H1 (cell line): ENCODE data around the gene TRIM9. TPM values are rescaled to one million over a fixed set of nuclear protein-coding genes. Genes with fewer than 3 reads are reported as not detected.

Source experiments
- CTCF ChIA-PET: fragments of 300-600 bp; sonication (Branson Sonifier 250); formaldehyde crosslinking; loops from one replicate; lab custom pipeline; 2021; ENCODE audit not compliant: partially characterized antibody; lab: Charles Lee
- POLR2A ChIA-PET: fragments of 300-600 bp; sonication (Branson Sonifier 250); formaldehyde crosslinking; loops from one replicate; lab custom pipeline; 2021; ENCODE audit warnings: inconsistent platforms; ENCODE audit not compliant: partially characterized antibody; lab: Charles Lee
- DNase-seq, 2 experiments: peaks; one replicate each; pipeline versions ENCODE4 v3.0.0 to v3.0.0-alpha.2; 2010 to 2022; ENCODE audit warnings: low spot score in 2 of 2, low read depth in 1 of 2, mixed read lengths in 1 of 2
- FAIRE-seq: peaks from 2 replicates; lab custom pipeline; 2011; peaks lifted over from hg19 to GRCh38; lab: Jason Lieb, UNC
- H2AFZ ChIP-seq: 2 replicates; pipeline ENCODE4 v1.8.1; 2012; ENCODE audit warnings: low read length, inconsistent platforms
- H2AK5ac ChIP-seq: 2 replicates; pipeline ENCODE4 v1.6.1; 2013; ENCODE audit warnings: low read depth, low read length
- H2BK120ac ChIP-seq: replicated peaks from 2 replicates; pipeline ENCODE3; 2013; ENCODE audit warnings: low read depth, low read length, inconsistent platforms
- H2BK12ac ChIP-seq: 2 replicates; pipeline ENCODE4 v1.6.1; 2013; ENCODE audit warnings: low read depth, low read length
- H2BK15ac ChIP-seq: 2 replicates; pipeline ENCODE4 v1.6.1; 2013; ENCODE audit warnings: low read length
- H2BK20ac ChIP-seq: 2 replicates; pipeline ENCODE4 v1.6.1; 2013; ENCODE audit warnings: low read length
- H2BK5ac ChIP-seq: 2 replicates; pipeline ENCODE4 v1.6.1; 2013; ENCODE audit warnings: low read depth, low read length
- H3K14ac ChIP-seq: 2 replicates; pipeline ENCODE4 v1.6.1; 2013; ENCODE audit warnings: inconsistent platforms; ENCODE audit not compliant: insufficient read length
- H3K18ac ChIP-seq: 2 replicates; pipeline ENCODE4 v1.6.1; 2013; ENCODE audit warnings: low read length; ENCODE audit errors: extremely low read depth
- H3K23ac ChIP-seq: 2 replicates; pipeline ENCODE4 v1.6.1; 2013; ENCODE audit warnings: inconsistent platforms; ENCODE audit not compliant: insufficient read length
- H3K23me2 ChIP-seq: 2 replicates; pipeline ENCODE4 v1.6.1; 2013; ENCODE audit warnings: low read depth, low read length
- H3K27ac ChIP-seq: 2 replicates; pipeline ENCODE4 v1.6.1; 2011; ENCODE audit warnings: low read depth, low read length, inconsistent platforms
- H3K27me3 ChIP-seq, 4 experiments: replicated peaks in 1 of 4; 1 replicate in 1 of 4; 2 replicates in 3 of 4; pipeline versions ENCODE4 v1.6.1 to v1.8.1; 2011 to 2013; ENCODE audit warnings: low read length in 3 of 4, mild to moderate bottlenecking in 3 of 4, inconsistent platforms in 2 of 4, mixed read lengths in 2 of 4, moderate library complexity in 1 of 4; ENCODE audit not compliant: control insufficient read depth in 3 of 4, insufficient read depth in 3 of 4; ENCODE audit errors: extremely low read depth in 1 of 4
- H3K36me3 ChIP-seq, 4 experiments: 2 replicates each; pipeline versions ENCODE4 v1.6.1 to v1.8.1; 2011 to 2013; ENCODE audit warnings: mild to moderate bottlenecking in 4 of 4, low read length in 3 of 4, moderate library complexity in 2 of 4, control low read depth in 1 of 4, inconsistent platforms in 1 of 4; ENCODE audit not compliant: insufficient read depth in 4 of 4, control insufficient read depth in 2 of 4
- H3K4ac ChIP-seq: replicated peaks from 2 replicates; pipeline ENCODE3; 2013; ENCODE audit warnings: low read length, low read depth, mixed read lengths, inconsistent platforms; ENCODE audit not compliant: insufficient read length
- H3K4me1 ChIP-seq, 4 experiments: replicated peaks in 1 of 4; 1 replicate in 1 of 4; 2 replicates in 3 of 4; pipeline versions ENCODE4 v1.6.1 to v1.8.1; 2011 to 2013; ENCODE audit warnings: low read length in 3 of 4, inconsistent platforms in 2 of 4, mixed read lengths in 1 of 4; ENCODE audit not compliant: insufficient read depth in 4 of 4, control insufficient read depth in 3 of 4
- H3K4me2 ChIP-seq, 2 experiments: 2 replicates each; pipeline versions ENCODE4 v1.6.1 to v1.8.1; 2011 to 2013; ENCODE audit warnings: low read depth in 2 of 2, low read length in 2 of 2, control low read depth in 1 of 2, inconsistent platforms in 1 of 2, mild to moderate bottlenecking in 1 of 2; ENCODE audit not compliant: insufficient read depth in 1 of 2
- H3K4me3 ChIP-seq, 4 experiments: fragments of 200-600, 300-600 bp in 1 of 4; sonication (generic), shearing (Covaris generic), sonication (Bioruptor Twin) in 1 of 4; 2 replicates each; pipeline versions ENCODE4 v1.5.1 to v1.8.1; 2011 to 2016; ENCODE audit warnings: low read length in 4 of 4, low read depth in 3 of 4, control low read depth in 2 of 4, inconsistent platforms in 2 of 4, mild to moderate bottlenecking in 2 of 4, mixed read lengths in 1 of 4, moderate library complexity in 1 of 4; ENCODE audit not compliant: insufficient read depth in 2 of 4; ENCODE audit errors: extremely low read depth in 1 of 4
- H3K56ac ChIP-seq: replicated peaks from 2 replicates; pipeline ENCODE3; 2013; ENCODE audit warnings: low read depth, mild to moderate bottlenecking, mixed read lengths, low read length, inconsistent platforms; ENCODE audit not compliant: insufficient read length
- H3K79me1 ChIP-seq: 2 replicates; pipeline ENCODE4 v1.6.1; 2013; ENCODE audit warnings: low read depth, low read length, control low read depth
- H3K79me2 ChIP-seq, 2 experiments: 2 replicates each; pipeline versions ENCODE4 v1.6.1 to v1.8.1; 2012 to 2013; ENCODE audit warnings: low read length in 2 of 2, mild to moderate bottlenecking in 2 of 2, inconsistent platforms in 1 of 2; ENCODE audit not compliant: insufficient read depth in 2 of 2, control insufficient read depth in 1 of 2
- H3K9ac ChIP-seq, 4 experiments: replicated peaks in 1 of 4; 1 replicate in 1 of 4; 2 replicates in 3 of 4; pipeline versions ENCODE4 v1.6.1 to v1.8.1; 2011 to 2013; ENCODE audit warnings: low read depth in 3 of 4, low read length in 3 of 4, control low read depth in 2 of 4, mild to moderate bottlenecking in 2 of 4, moderate library complexity in 2 of 4, inconsistent platforms in 1 of 4; ENCODE audit errors: extremely low read depth in 1 of 4
- H3K9me3 ChIP-seq, 2 experiments: 2 replicates each; pipeline versions ENCODE4 v1.6.1 to v1.8.1; 2012 to 2013; ENCODE audit warnings: mild to moderate bottlenecking in 2 of 2, moderate library complexity in 2 of 2, control low read depth in 1 of 2, inconsistent platforms in 1 of 2, low read depth in 1 of 2, low read length in 1 of 2, mixed read lengths in 1 of 2; ENCODE audit not compliant: insufficient read depth in 2 of 2
- H4K20me1 ChIP-seq, 2 experiments: replicated peaks in 1 of 2; 2 replicates each; pipeline versions ENCODE3 to v1.8.1; 2011 to 2013; ENCODE audit warnings: inconsistent platforms in 2 of 2, low read length in 2 of 2, mild to moderate bottlenecking in 1 of 2; ENCODE audit not compliant: insufficient read depth in 2 of 2, control insufficient read depth in 1 of 2
- H4K5ac ChIP-seq: 2 replicates; pipeline ENCODE4 v1.6.1; 2013; ENCODE audit warnings: low read length, low read depth, mixed read lengths, inconsistent platforms; ENCODE audit not compliant: insufficient read length
- H4K8ac ChIP-seq: 2 replicates; pipeline ENCODE4 v1.8.0; 2013; ENCODE audit warnings: mild to moderate bottlenecking, moderate library complexity, low read length, inconsistent platforms; ENCODE audit not compliant: insufficient read depth; ENCODE audit errors: extremely low read depth
- H4K91ac ChIP-seq: replicated peaks from 2 replicates; pipeline ENCODE3; 2013; ENCODE audit warnings: low read length, mixed read lengths, inconsistent platforms; ENCODE audit not compliant: insufficient read length
- GABPA ChIP-seq: IDR thresholded peaks from 2 replicates; pipeline ENCODE4 v1.6.1; 2011; ENCODE audit warnings: mild to moderate bottlenecking, low read length, moderate library complexity, borderline replicate concordance; ENCODE audit not compliant: insufficient read depth
- HDAC2 ChIP-seq, 2 experiments: fragments of 300-600 bp in 1 of 2; sonication (generic) in 1 of 2; IDR thresholded peaks; 2 replicates each; pipeline ENCODE4 v1.6.1; 2011 to 2012; ENCODE audit warnings: low read depth in 2 of 2, low read length in 2 of 2, mild to moderate bottlenecking in 2 of 2, moderate library complexity in 2 of 2, borderline replicate concordance in 1 of 2, inconsistent platforms in 1 of 2
- KDM5A ChIP-seq: fragments of 200-600 bp; IDR thresholded peaks from 2 replicates; pipeline ENCODE4 v1.7.1; 2012; ENCODE audit warnings: mild to moderate bottlenecking, low read length, inconsistent platforms, mixed read lengths
- RXRA ChIP-seq: IDR thresholded peaks from 2 replicates; pipeline ENCODE4 v1.6.1; 2011; ENCODE audit warnings: low read depth, mild to moderate bottlenecking, low read length, moderate library complexity; ENCODE audit not compliant: insufficient read depth
- SIN3A ChIP-seq, 2 experiments: IDR thresholded peaks in 1 of 2; conservative IDR thresholded peaks in 1 of 2; 2 replicates each; pipeline ENCODE4 v1.6.1; 2011 to 2012; ENCODE audit warnings: low read length in 2 of 2, improper control_type of control experiment in 1 of 2, low read depth in 1 of 2, mild to moderate bottlenecking in 1 of 2
- TAF1 ChIP-seq: IDR thresholded peaks from 2 replicates; pipeline ENCODE4 v1.6.1; 2011; ENCODE audit warnings: mild to moderate bottlenecking, low read depth, low read length
- ZNF274 ChIP-seq: IDR thresholded peaks from 2 replicates; pipeline ENCODE4 v1.7.0; 2012; ENCODE audit warnings: low read length, borderline replicate concordance; ENCODE audit errors: extremely low read depth
- WGBS, 2 experiments: shearing (Covaris generic) in 1 of 2; methylation state at CpG; one replicate each; pipeline versions ENCODE4 v1.1.6 to v1.1.7; 2013 to 2015; ENCODE audit warnings: low lambda C conversion rate in 2 of 2, mixed read lengths in 2 of 2, inconsistent platforms in 1 of 2, low coverage in 1 of 2, missing lambda C conversion rate in 1 of 2; ENCODE audit not compliant: insufficient replicate concordance in 2 of 2, insufficient coverage in 1 of 2, insufficient read length in 1 of 2; ENCODE audit errors: extremely low coverage in 1 of 2, missing lambda C conversion rate in 1 of 2; 5-methylcytosine and 5-hydroxymethylcytosine counted together
- polyA plus RNA-seq, 7 experiments: library from polyadenylated mRNA; depleted of rRNA in 3 of 7; stranded (reverse) in 5 of 7; unstranded in 2 of 7; fragments of >200 nt in 5 of 7; fragments of 200-250 nt in 2 of 7; gene quantifications; 1 replicate in 5 of 7; 2 replicates in 1 of 7; 4 replicates in 1 of 7; pipeline versions ENCODE4 v1.2.1 to v1.2.3, GENCODE V29; 2011 to 2013; ENCODE audit warnings: missing spikeins in 2 of 7, mixed read lengths in 2 of 7
- total RNA-seq: library from RNA; stranded (reverse); fragmentation: NEBNext Ultra II Directional; extraction: Animal tissue kit (Norgen Biotek cat#: 25700); gene quantifications from 2 replicates; pipeline ENCODE4 v1.2.1, GENCODE V29; 2021
- TF ChIP-seq, protein P1 (sequence below): IDR thresholded peaks from 2 replicates; pipeline ENCODE4 v1.6.1; 2011; ENCODE audit warnings: low read length, improper control_type of control experiment

TRIM9 gene
- total and polyA plus RNA-seq, 2 of the 8 experiments (the other 6 are each of a cell fraction or from before 2014, with no cell fraction given) = 2.7 to 5.4 TPM

DNA sequence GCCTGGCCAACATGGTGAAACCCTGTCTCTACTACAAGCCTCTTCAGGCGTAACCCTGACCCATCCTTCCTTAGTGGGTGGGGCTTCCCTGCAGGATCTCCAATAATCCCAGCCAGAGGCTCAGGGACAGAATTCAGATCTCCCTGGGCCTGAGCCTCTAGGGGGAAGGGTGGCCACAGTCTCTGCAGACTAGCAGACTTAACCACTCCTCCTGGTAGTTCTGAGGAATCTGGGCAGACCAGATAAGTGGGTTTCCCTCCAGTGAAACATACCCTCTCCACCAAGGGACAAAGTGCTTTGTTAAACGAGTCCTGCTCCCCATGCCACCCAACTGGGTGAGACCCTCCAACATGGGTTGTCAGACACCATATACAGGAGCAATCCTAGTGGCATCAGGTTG is 36.6 kb upstream of the TRIM9 start:
- Histone ChIP-seq H4K20me1 (no peaks in the 10 kb centered on the region), H3K36me3 (no peaks in the 10 kb centered on the region), H2BK20ac (no peak overlapping the region), H4K5ac (no peak overlapping the region), H3K56ac (no peak overlapping the region), H3K27ac (no peak overlapping the region), H3K79me1 (no peaks in the 10 kb centered on the region), H3K14ac (no peak overlapping the region), H4K91ac (no peak overlapping the region), H3K4ac (no peak overlapping the region), H2BK15ac (no peak overlapping the region), H4K8ac (no peak overlapping the region), H2BK12ac (no peak overlapping the region), H3K27me3 (no peaks in the 10 kb centered on the region), H2AFZ (no peak overlapping the region), H3K23me2 (no peaks in the 10 kb centered on the region), H3K4me1 (no peaks in the 10 kb centered on the region), H2BK120ac (no peak overlapping the region), H3K18ac (no peak overlapping the region), H2BK5ac (no peak overlapping the region), H3K4me3 (no peak overlapping the region), H3K23ac (no peak overlapping the region), H2AK5ac (no peak overlapping the region), H3K79me2 (no peaks in the 10 kb centered on the region), H3K4me2 (no peak overlapping the region), H3K9ac (no peak overlapping the region), H3K9me3 (no peaks in the 10 kb centered on the region)
- 85% methylated on average over 2 of the region's 2 CpGs; no CpG with 5 or more reads in 1 of the 2 experiments for WGBS, 2 experiments
- POLR2A ChIA-PET = no interaction called here
- TF ChIP-seq RXRA (no peak), ZNF274 (no peak), KDM5A (no peak), HDAC2 (IDR thresholded peaks at IDR 0.05; ENCODE audit: borderline replicate concordance in 1 of 2, low read depth in 2 of 2, low read length in 2 of 2) (no peak), TAF1 (no peak), SIN3A (conservative IDR thresholded peaks at IDR 0.05 in 1 of 2, IDR thresholded peaks at IDR 0.05 in 1 of 2; ENCODE audit: low read depth in 1 of 2, low read length in 2 of 2) (no peak), GABPA (no peak)
- TF ChIP-seq, protein P1, sequence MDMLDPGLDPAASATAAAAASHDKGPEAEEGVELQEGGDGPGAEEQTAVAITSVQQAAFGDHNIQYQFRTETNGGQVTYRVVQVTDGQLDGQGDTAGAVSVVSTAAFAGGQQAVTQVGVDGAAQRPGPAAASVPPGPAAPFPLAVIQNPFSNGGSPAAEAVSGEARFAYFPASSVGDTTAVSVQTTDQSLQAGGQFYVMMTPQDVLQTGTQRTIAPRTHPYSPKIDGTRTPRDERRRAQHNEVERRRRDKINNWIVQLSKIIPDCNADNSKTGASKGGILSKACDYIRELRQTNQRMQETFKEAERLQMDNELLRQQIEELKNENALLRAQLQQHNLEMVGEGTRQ = no peak
- FAIRE-seq (no peak), DNase-seq (no peak)
- CTCF ChIA-PET = no interaction called here
